Retinal pigment epithelial cell (primary cell): ENCODE data around the gene ATG16L1.

Experiments used
- DNase-seq: peaks from one replicate; pipeline ENCODE4 v3.0.0-alpha.2; 2010; ENCODE audit warnings: low read depth
- H3K4me3 ChIP-seq: 2 replicates; pipeline ENCODE4 v1.5.1; 2011; ENCODE audit warnings: mild to moderate bottlenecking, low read length, control low read depth, moderate library complexity
- CTCF ChIP-seq: conservative IDR thresholded peaks from 2 replicates; pipeline ENCODE4 v1.5.1; 2011; ENCODE audit warnings: low read depth, low read length, control low read depth, inconsistent platforms

The ATG16L1 gene

GRCh38 chr2:233288663-233289062, 37.2 kb downstream of the ATG16L1 start:
- no peak for DNase-seq
- no peak for TF ChIP-seq CTCF
- no peak overlapping the region for H3K4me3 ChIP-seq

GRCh38 chr2:233289648-233290047, 38.2 kb downstream of the ATG16L1 start:
- no peak for DNase-seq
- no peak overlapping the region for H3K4me3 ChIP-seq
- no peak for TF ChIP-seq CTCF

DNA sequence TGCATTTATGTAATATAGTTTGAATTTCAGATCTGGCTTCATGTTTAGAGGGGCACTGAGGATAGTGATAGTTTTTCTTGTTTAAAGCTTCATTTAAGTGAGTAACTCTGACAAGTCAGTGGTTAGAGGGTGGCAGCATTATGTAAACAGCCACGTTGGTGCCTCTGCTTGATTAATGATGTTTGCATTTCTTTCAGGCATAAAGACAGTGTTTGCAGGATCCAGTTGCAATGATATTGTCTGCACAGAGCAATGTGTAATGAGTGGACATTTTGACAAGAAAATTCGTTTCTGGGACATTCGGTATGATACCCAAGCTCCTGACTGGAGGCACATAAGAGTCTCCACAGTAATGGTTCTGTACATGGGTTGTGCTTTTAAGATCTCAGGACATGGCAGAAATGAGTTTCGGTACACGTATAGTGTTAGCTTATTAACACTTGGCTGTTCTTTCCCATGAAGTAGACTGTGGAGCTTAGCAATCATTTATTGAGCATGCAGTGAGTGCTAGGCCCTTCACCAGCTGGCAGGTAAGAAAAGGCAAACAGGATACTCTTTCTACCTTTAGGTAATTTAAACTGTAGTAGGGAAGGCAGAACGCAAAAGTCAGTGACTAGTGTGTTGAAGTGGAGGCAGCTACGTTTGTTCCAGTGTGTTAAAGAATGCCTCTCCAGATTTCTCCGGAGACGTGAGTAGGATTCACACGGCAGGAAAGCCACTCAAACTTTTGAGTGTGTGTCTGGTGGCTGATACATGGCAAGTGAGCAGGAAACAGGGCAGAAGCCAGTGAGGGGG, 38.8 kb downstream of the ATG16L1 start:
- no peak for DNase-seq
- H3K4me3 ChIP-seq, result no peak overlapping the region
- TF ChIP-seq CTCF, result no peak

- DNase-seq, result no peak
- no peak for TF ChIP-seq CTCF
- H3K4me3 ChIP-seq, result no peak overlapping the region
These were observed 44.4 kb downstream of the ATG16L1 start for GRCh38 chr2:233295891-233296290.

- no peak overlapping the region for H3K4me3 ChIP-seq
- TF ChIP-seq CTCF, result no peak
- DNase-seq, result no peak
These were observed 45.6 kb downstream of the ATG16L1 start for GRCh38 chr2:233297076-233297475.

DNA sequence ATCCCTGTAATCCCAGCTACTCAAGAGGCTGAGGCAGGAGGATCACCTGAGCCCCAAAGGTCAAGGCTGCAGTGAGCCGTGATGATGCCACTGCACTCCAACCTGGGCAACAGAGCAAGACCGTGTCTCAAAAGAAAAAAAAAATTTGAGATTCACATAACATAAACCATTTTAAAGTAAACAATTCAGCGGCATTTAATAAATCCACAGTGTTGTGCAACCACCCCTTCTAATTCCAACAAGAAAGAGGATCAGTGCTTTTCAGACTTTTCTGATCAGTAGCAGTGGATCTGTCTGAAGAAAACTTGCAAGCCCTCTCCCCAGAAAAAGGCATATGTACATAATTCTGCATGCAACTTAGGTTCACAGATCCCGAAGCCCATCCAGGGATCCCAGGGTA, 48.9 kb downstream of the ATG16L1 start:
- TF ChIP-seq CTCF, result no peak
- no peak overlapping the region for H3K4me3 ChIP-seq
- no peak for DNase-seq

- no peak for TF ChIP-seq CTCF
- no peak for DNase-seq
- H3K4me3 ChIP-seq, result no peak overlapping the region
These were observed 49.8 kb downstream of the ATG16L1 start for GRCh38 chr2:233301248-233301647.
